SK-MEL-5 (cell line): Measurements from ENCODE around the gene MYLK. TPM values are rescaled to one million over a fixed set of nuclear protein-coding genes. Genes with fewer than 3 reads are reported as not detected.
A peak's percentile ranks its signal among the peaks of the same experiment; 100 is the strongest.

Experiments
- DNase-seq: peaks from one replicate; pipeline ENCODE4 v3.0.0-alpha.2; 2016; ENCODE audit warnings: low read depth, low spot score
- in situ Hi-C: cut with HindIII; loops from 2 replicates; pipeline ENCODE4 v1.10.0; 2016; ENCODE audit warnings: low sequenced_read_pairs, high pct_unique_total_duplicates, low pct_unique_long_range_greater_than_20kb
- total RNA-seq: library from RNA; depleted of rRNA; stranded (reverse); fragments of >200 nt; shearing (Covaris generic); gene quantifications from 2 replicates; pipeline ENCODE4 v1.2.3, GENCODE V29; 2014

MYLK gene
- total RNA-seq, 1 experiment from 2014 or later: 23.7 TPM

DNA sequence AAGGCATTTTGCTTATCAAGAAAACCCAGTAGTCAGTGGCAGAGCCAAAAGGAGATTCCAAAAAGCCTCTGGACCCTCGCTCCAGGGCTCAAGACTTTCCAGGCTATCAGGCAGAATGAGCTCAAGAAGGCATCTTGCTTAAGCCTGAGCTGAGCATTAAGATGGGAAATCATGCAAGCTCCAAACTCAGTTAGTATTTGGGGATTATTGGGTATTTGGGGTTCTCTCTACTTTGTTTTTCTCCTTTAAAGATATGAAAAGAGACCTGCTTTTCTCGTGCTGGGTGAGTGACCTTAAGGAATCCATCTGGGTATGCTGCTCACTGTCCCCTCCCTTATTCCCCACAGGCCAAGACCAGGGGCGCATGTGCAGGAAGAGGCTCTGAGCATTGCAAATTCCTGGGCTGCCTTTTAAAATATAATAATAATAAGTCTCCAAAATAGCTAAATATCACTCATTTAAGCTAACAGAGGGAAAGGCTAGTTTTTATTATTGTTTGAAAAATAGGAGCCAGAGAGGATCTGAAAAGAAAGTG, 223.9 kb downstream of the MYLK start:
- in situ Hi-C loops: no loop called here
- no peak for DNase-seq

DNA sequence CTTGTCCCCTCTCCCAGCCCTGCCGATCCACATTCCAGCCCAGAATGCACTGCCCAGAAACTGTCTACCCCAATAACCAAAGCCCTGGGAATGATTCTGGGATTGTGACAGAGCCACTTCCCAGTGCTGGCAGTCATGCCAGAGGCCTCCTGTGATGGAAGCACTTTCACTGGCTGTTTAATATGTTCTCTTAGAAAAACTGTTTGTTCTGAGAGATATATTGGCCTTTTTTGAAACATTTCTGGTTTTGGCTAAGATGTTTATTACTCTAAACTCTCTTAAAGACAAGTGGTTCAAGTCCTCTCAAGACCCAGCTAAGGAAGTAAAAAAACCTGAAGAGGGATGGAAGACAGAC, 225.3 kb downstream of the MYLK start:
- no peak for DNase-seq
- in situ Hi-C loops: no loop called here

DNA sequence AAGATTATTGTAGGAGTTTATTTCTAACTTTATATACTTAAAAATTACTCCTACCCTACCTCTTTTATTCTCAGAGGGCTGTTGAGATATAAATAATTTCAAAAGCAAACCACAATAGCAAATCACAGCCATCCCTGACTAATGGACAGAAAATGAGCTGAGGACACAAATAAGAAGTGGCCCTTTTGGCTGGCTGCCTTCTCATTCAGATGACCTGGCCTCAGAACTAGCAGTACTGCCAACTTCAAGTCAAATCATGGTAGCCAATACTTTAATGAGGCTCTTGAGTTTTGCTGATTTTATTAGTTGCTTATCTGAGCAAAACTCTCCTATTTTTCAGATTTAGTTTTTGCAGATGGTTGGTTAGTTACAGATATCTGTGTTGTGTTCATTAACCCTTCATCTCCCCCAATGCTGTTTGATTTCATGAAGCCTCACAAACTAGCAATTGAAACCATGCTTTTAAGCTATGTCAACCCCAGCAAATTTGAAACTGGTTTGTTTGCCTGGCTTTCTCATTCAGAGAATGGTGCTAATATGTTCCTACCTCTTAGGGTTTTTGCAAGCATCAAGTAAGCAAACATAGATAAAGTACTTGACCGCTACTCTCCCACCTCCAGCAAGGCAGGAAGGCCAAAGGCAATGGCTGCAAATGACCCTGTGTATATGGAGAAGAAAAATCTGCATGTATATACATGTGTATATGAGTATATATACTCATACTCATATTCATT, 225.8 kb downstream of the MYLK start:
- in situ Hi-C loops: no loop called here
- no peak for DNase-seq

- DNase-seq: no peak
- in situ Hi-C loops: no loop called here
Measured at GRCh38 chr3:123657568-123657967, 226.6 kb downstream of the MYLK start.

GRCh38 chr3:123657111-123657510, 227.0 kb downstream of the MYLK start:
- DNase-seq: no peak
- in situ Hi-C loops: no loop called here

DNA sequence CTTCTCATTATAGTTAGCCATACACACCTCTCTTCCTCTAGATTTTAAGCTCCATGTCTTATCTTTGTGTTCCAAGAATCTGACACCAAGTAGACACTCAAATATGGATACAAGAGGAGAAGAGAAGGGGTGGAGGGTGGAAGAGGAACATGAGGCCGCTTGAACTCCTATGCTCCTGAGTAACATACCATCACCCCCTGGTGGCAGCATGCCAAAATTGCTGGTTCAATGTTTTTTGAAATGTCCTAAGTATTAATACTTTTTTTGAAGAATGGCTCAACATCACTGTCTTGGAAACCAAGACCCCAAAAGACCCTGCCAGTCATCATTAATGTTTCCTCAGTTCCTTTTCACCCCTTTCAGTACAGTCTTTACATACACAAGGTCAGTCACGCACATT, 227.4 kb downstream of the MYLK start:
- DNase-seq: no peak
- in situ Hi-C loops: no loop called here

GRCh38 chr3:123656274-123656673, 227.9 kb downstream of the MYLK start:
- in situ Hi-C loops: no loop called here

DNA sequence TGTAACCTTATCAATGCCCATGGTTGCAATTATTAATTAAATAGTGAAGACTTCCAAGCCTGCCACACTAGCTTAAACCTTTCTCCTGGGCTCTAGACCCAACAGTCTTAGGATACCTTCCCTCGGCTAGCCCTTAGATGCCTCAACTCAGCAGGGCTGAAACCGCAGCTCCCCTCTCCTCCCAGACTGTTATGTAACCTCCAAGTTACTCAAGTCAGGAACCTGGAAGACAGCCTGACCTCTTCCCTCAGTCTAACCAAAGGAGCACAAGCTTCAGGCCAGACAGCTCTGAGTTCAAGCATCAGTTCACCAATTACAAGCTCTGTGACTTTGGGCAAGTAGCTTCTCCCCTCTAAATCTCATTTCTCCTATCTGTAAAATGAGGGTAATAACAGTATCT, 228.7 kb downstream of the MYLK start:
- no peak for DNase-seq
- in situ Hi-C loops: no loop called here

More at GRCh38 chr3:123656274-123656673, 227.9 kb downstream of the MYLK start:
- no peak for DNase-seq

- in situ Hi-C loops: no loop called here
- peak; percentile 58 for DNase-seq
Measured at GRCh38 chr3:123653221-123653682, 230.9 kb downstream of the MYLK start.

DNA sequence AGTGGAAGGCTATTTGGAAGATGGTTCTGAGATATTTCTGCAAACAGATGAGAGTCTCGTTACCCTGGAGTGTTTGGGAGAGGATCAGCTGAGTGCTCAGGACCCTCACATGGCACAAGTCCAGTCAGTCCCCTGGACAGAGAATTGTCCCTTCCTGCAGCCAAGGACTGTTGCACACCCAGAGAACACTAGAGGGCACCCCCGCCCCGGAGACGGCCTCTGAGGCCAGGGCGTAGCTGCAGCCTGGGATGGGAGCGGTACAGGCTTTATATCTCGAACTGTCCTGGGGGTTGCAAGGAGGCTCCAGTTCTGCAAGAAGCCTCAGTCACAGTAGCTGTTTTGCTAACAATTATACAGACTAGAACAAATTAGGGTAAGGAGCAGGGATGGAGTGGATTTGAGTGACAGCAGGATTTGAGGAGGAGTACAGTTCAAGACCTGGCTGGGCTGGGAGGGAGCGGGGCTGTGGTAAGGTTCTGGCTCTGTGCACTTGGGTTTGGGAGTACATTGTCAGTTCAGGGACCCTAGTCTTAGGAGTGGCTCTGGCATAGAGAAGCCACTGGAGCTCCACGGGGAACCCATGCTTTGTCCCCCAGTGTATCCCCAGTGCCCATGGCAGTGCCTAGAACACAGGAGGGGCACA, 231.7 kb downstream of the MYLK start:
- in situ Hi-C loops: no loop called here
- peak; percentile 82 for DNase-seq

GRCh38 chr3:123651449-123652341, 232.4 kb downstream of the MYLK start:
- in situ Hi-C loops: no loop called here
- no peak for DNase-seq

- no peak for DNase-seq
- in situ Hi-C loops: no loop called here
Measured at GRCh38 chr3:123650101-123650500, 234.0 kb downstream of the MYLK start.

DNA sequence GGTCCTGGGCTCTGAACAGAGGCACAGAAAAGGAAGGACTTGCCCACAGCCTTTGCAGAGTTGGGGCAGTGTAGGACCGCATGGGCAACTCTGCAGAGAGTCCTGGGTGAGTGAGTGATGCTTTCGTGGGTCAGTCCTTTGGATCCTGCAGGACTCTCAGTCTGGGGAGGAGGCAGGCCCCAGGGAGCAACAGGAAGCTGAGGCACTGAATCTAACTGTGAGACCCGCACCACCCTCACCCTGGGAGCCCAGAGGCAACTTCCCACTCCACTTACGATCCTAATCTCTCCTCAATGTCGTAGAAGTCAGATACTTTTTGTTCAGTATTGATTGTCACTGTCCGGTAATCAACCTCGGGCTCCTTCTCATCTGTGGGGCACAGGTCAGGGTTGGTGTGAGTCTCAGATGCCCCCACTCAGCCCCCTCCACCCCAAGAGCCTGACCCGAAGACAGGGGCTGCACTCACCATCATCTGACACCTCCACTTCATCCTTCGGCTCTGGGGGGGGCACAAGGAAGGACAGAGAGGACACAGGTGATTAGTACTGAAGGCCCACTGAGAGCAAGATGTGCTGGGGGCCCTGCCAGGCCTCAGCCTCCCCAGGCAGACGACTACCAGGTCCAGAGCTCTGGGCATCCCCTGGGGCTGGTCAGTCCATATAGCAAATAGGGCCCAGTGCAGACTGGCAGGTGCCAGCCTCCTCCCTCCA, 235.3 kb downstream of the MYLK start:
- DNase-seq: no peak
- in situ Hi-C loops: no loop called here

DNA sequence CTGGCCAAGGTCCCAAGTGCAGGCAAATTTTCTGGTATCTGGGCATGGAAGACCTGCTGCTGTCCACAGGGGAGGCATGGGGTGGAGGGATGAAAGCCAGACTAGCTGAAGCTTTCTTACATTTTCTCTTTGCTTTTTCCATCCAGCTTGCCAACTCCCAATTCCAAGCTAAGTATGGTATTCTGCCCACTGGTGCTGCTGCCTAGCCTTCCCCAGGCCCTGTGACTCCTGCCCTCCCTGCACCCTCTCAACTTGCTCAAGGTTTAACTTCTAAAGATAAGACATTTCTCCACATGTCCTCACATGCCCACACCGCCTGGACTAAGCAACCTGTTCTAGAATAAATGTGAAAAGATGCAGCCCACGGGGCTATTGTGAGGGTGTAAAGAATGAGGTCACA, 239.8 kb downstream of the MYLK start:
- in situ Hi-C loops: no loop called here

GRCh38 chr3:123642957-123643330, 241.2 kb downstream of the MYLK start:
- in situ Hi-C loops: no loop called here
- no peak for DNase-seq

More for the DNA sequence above, 239.8 kb downstream of the MYLK start:
- no peak for DNase-seq

- in situ Hi-C loops: no loop called here
- peak; percentile 97 for DNase-seq
Measured at GRCh38 chr3:123642182-123642956, 241.8 kb downstream of the MYLK start.

GRCh38 chr3:123641505-123641904, 242.6 kb downstream of the MYLK start:
- in situ Hi-C loops: no loop called here
- DNase-seq: no peak
